Smooth muscle cell (in vitro differentiated cells): Measurements from ENCODE around the gene PCTP. TPM values are rescaled to one million over a fixed set of nuclear protein-coding genes. Genes with fewer than 3 reads are reported as not detected.

Source experiments
- DNase-seq: peaks from one replicate; lab custom pipeline; 2025; ENCODE audit not compliant: unreplicated experiment; lab: John Stamatoyannopoulos, UW
- H2AFZ ChIP-seq: fragments of 200-600 bp; sonication (generic); 2 replicates; pipeline ENCODE4 v1.6.0; 2016; ENCODE audit warnings: antibody characterized with exemption, low read depth, mild to moderate bottlenecking
- H3F3A ChIP-seq: fragments of 200-600 bp; sonication (generic); 2 replicates; pipeline ENCODE4 v1.6.0; 2017; ENCODE audit warnings: antibody characterized with exemption, low read depth
- H3K27ac ChIP-seq: fragments of 200-600 bp; sonication (generic); 2 replicates; pipeline ENCODE4 v1.5.1; 2016; ENCODE audit warnings: low read depth, mild to moderate bottlenecking
- H3K27me3 ChIP-seq: fragments of 200-600 bp; sonication (generic); 2 replicates; pipeline ENCODE4 v1.6.1; 2016; ENCODE audit warnings: low read depth, mild to moderate bottlenecking
- H3K36me3 ChIP-seq: fragments of 200-600 bp; sonication (generic); 2 replicates; pipeline ENCODE4 v1.5.1; 2016; ENCODE audit warnings: low read depth
- H3K4me1 ChIP-seq: fragments of 200-600 bp; sonication (generic); 2 replicates; pipeline ENCODE4 v1.5.1; 2016; ENCODE audit warnings: low read depth
- H3K4me2 ChIP-seq: fragments of 200-600 bp; sonication (generic); 2 replicates; pipeline ENCODE4 v1.6.0; 2016; ENCODE audit warnings: mild to moderate bottlenecking
- H3K4me3 ChIP-seq: fragments of 200-600 bp; sonication (generic); 2 replicates; pipeline ENCODE4 v1.5.1; 2016; ENCODE audit warnings: mild to moderate bottlenecking
- H3K79me2 ChIP-seq: fragments of 200-600 bp; sonication (generic); 2 replicates; pipeline ENCODE4 v1.6.0; 2016; ENCODE audit warnings: low read depth, mild to moderate bottlenecking
- H3K9ac ChIP-seq: fragments of 200-600 bp; sonication (generic); 2 replicates; pipeline ENCODE4 v1.6.0; 2016; ENCODE audit warnings: low read depth
- H3K9me3 ChIP-seq: fragments of 200-600 bp; sonication (generic); replicated peaks from 2 replicates; pipeline ENCODE4 v1.5.1; 2016; ENCODE audit warnings: low read depth
- H4K20me1 ChIP-seq: fragments of 200-600 bp; sonication (generic); 2 replicates; pipeline ENCODE4 v1.6.0; 2016; ENCODE audit warnings: low read depth
- CTCF ChIP-seq: fragments of 200-600 bp; sonication (generic); IDR thresholded peaks from 2 replicates; pipeline ENCODE4 v1.5.1; 2017; ENCODE audit warnings: borderline replicate concordance, mild to moderate bottlenecking, antibody characterized with exemption; ENCODE audit not compliant: insufficient read depth, poor library complexity, severe bottlenecking
- WGBS: methylation state at CpG from one replicate; pipeline ENCODE4 v1.1.7; 2016; ENCODE audit warnings: low lambda C conversion rate; 5-methylcytosine and 5-hydroxymethylcytosine counted together
- polyA plus RNA-seq: library from polyadenylated mRNA; unstranded; fragments of >200 nt; fragmentation: Nextera tagmentation; extraction: Ambion mirVana; gene quantifications from 2 replicates; pipeline ENCODE4 v1.2.1, GENCODE V29; 2016
- total RNA-seq: library from RNA; depleted of rRNA; stranded (reverse); fragments of >200 nt; gene quantifications from 2 replicates; pipeline ENCODE4 v1.2.3, GENCODE V29; 2014

PCTP gene
- total and polyA plus RNA-seq, 2 experiments from 2014 or later, result 14.4 to 15.1 TPM

GRCh38 chr17:55818451-55819375 is 67.9 kb downstream of the PCTP start:
- Histone ChIP-seq H3K9me3 (no peaks in the 10 kb centered on the region), H3K27me3 (no peaks in the 10 kb centered on the region), H4K20me1 (no peaks in the 10 kb centered on the region), H3K4me3 (no peak overlapping the region), H3K27ac (no peak overlapping the region), H3K9ac (no peak overlapping the region), H3K4me1 (no peaks in the 10 kb centered on the region), H2AFZ (no peak overlapping the region), H3K4me2 (no peak overlapping the region), H3K36me3 (no peaks in the 10 kb centered on the region), H3K79me2 (no peaks in the 10 kb centered on the region), H3F3A (no peaks in the 10 kb centered on the region)
- no peak for TF ChIP-seq CTCF
- 95% methylated on average over 5 of the region's 5 CpGs for WGBS
- DNase-seq, result no peak

- Histone ChIP-seq H3K9ac (no peak overlapping the region), H3K4me3 (no peak overlapping the region), H3K36me3 (no peaks in the 10 kb centered on the region), H3K9me3 (no peaks in the 10 kb centered on the region), H3K79me2 (no peaks in the 10 kb centered on the region), H3F3A (no peaks in the 10 kb centered on the region), H4K20me1 (no peaks in the 10 kb centered on the region), H3K4me1 (no peaks in the 10 kb centered on the region), H3K27me3 (no peaks in the 10 kb centered on the region), H3K27ac (no peak overlapping the region), H2AFZ (no peak overlapping the region), H3K4me2 (no peak overlapping the region)
- no peak for TF ChIP-seq CTCF
- no peak for DNase-seq
Measured at GRCh38 chr17:55820675-55821074, 69.8 kb downstream of the PCTP start.

- H3K4me2 ChIP-seq, result no peak overlapping the region
- H3K36me3 ChIP-seq, result no peaks in the 10 kb centered on the region
- H3K27me3 ChIP-seq, result no peaks in the 10 kb centered on the region
- H3K79me2 ChIP-seq, result no peaks in the 10 kb centered on the region
- no peak overlapping the region for H3K27ac ChIP-seq
- H3K9me3 ChIP-seq, result no peaks in the 10 kb centered on the region
- no peak for TF ChIP-seq CTCF
- no peaks in the 10 kb centered on the region for H3F3A ChIP-seq
- H3K9ac ChIP-seq, result no peak overlapping the region
- no peaks in the 10 kb centered on the region for H3K4me1 ChIP-seq
- no peak for DNase-seq
- no peak overlapping the region for H2AFZ ChIP-seq
- no peak overlapping the region for H3K4me3 ChIP-seq
- H4K20me1 ChIP-seq, result no peaks in the 10 kb centered on the region
- 86% methylated on average over 4 of the region's 4 CpGs for WGBS
Measured at GRCh38 chr17:55822028-55822427, 71.2 kb downstream of the PCTP start.

- no peaks in the 10 kb centered on the region for H3K36me3 ChIP-seq
- H3F3A ChIP-seq, result no peaks in the 10 kb centered on the region
- no peaks in the 10 kb centered on the region for H3K79me2 ChIP-seq
- H3K9me3 ChIP-seq, result no peaks in the 10 kb centered on the region
- H3K4me1 ChIP-seq, result no peaks in the 10 kb centered on the region
- H3K4me2 ChIP-seq, result no peak overlapping the region
- TF ChIP-seq CTCF, result peak; percentile 16
- no peaks in the 10 kb centered on the region for H3K27me3 ChIP-seq
- 60% methylated on average over 2 of the region's 2 CpGs for WGBS
- DNase-seq, result no peak
- no peak overlapping the region for H2AFZ ChIP-seq
- no peak overlapping the region for H3K9ac ChIP-seq
- no peak overlapping the region for H3K27ac ChIP-seq
- no peak overlapping the region for H3K4me3 ChIP-seq
- no peaks in the 10 kb centered on the region for H4K20me1 ChIP-seq
Measured at GRCh38 chr17:55825213-55825612, 74.4 kb downstream of the PCTP start.
